Measurements from ENCODE around the gene TREML4. TPM values are rescaled to one million over a fixed set of nuclear protein-coding genes. Genes with fewer than 3 reads are reported as not detected.

The TREML4 gene
- total RNA-seq, 2 donors from 2014 or later: not detected

DNA sequence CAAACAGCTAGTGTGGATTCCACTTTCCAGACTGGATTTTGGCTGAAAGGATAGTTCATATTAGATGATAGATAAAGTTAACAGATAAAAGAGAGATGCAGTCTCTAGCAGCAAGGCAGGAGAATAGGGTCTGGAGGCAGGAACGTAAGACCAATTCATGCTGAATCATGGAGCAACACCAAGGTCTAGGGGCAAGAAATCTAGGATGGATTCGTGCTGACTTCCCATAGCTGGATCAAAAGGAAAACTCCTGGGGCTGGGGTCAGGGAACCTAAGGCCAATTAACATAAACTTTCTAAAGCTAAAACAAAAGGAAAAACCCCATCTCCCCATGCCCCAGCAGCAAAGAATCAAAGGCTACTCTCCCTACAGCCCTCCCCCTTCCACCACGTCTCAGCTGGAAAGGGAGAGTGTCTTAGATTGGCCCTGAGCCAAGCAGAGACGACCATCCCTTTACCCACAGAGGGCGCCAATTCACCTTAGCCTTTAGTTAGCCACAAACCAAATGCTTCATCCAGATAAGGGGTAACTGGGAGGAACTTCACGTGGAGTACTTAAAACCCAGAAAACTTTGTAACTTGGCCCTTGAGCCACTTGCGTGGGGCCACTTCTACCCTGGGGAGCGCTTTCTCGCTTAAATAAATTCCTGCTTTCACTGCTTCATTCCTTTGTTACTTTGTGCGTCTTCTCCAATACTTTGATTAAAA lies 50.7 kb downstream of the TREML4 start:
- H3K9me3 ChIP-seq: no peaks in the 10 kb centered on the region

DNA sequence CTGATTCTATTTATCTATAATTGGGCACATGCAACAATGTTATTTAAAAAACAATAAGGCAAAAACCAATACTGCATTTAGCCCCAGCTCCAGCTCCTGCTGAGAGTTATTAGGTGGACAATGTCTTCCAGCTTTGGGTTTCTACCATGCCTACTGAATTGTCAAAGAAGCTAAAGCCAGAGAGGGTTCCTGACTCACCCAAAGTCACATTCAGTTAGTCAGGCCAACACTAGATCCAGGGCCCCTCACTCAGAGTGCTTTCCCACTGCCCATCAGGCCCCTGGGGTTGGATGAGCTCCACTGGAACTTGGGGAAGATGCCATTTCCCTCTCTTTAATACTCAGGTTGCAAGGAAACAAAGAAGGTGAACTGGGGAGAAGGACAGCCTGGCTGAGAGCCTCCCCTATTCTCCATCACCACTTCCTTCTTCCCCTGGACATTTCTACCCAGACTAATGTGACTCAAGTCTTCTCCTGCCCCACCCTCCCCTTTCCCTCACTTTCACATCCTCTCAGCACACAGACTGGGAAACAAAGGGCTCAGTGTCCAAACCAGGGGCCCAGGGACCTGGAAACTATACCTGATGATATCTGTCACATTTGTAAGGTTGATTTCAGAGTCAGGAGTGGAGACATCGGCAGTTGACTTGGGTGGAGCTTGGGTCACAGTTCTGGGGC lies 52.4 kb downstream of the TREML4 start:
- Histone ChIP-seq H3K4me1 (no peaks in the 10 kb centered on the region), H3K4me3 (no peak overlapping the region), H3K27me3 (no peaks in the 10 kb centered on the region), H3K36me3 (no peaks in the 10 kb centered on the region), H3K27ac (no peak overlapping the region), H3K9ac (ENCODE audit: low read depth in 2 of 2, low read length in 2 of 2) (no peak overlapping the region), H3K9me3 (no peaks in the 10 kb centered on the region)
- intact Hi-C loops (cut with DNase I): no loop called here
- DNase-seq: no peak
- TF ChIP-seq, protein P1, sequence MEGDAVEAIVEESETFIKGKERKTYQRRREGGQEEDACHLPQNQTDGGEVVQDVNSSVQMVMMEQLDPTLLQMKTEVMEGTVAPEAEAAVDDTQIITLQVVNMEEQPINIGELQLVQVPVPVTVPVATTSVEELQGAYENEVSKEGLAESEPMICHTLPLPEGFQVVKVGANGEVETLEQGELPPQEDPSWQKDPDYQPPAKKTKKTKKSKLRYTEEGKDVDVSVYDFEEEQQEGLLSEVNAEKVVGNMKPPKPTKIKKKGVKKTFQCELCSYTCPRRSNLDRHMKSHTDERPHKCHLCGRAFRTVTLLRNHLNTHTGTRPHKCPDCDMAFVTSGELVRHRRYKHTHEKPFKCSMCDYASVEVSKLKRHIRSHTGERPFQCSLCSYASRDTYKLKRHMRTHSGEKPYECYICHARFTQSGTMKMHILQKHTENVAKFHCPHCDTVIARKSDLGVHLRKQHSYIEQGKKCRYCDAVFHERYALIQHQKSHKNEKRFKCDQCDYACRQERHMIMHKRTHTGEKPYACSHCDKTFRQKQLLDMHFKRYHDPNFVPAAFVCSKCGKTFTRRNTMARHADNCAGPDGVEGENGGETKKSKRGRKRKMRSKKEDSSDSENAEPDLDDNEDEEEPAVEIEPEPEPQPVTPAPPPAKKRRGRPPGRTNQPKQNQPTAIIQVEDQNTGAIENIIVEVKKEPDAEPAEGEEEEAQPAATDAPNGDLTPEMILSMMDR (IDR thresholded peaks at IDR 0.05): no peak

More for the DNA sequence above, 50.7 kb downstream of the TREML4 start:
- H3K27ac ChIP-seq: no peak overlapping the region
- TF ChIP-seq, protein P1 (IDR thresholded peaks at IDR 0.05): peak; percentile 33
- DNase-seq: peak; percentile 59
- no peaks in the 10 kb centered on the region for H3K36me3 ChIP-seq
- H3K27me3 ChIP-seq: no peaks in the 10 kb centered on the region
- no peak overlapping the region for H3K4me3 ChIP-seq
- H3K4me1 ChIP-seq: no peaks in the 10 kb centered on the region
- intact Hi-C loops (cut with DNase I): no loop called here
- no peak overlapping the region for H3K9ac ChIP-seq (ENCODE audit: low read depth in 2 of 2, low read length in 2 of 2)

DNA sequence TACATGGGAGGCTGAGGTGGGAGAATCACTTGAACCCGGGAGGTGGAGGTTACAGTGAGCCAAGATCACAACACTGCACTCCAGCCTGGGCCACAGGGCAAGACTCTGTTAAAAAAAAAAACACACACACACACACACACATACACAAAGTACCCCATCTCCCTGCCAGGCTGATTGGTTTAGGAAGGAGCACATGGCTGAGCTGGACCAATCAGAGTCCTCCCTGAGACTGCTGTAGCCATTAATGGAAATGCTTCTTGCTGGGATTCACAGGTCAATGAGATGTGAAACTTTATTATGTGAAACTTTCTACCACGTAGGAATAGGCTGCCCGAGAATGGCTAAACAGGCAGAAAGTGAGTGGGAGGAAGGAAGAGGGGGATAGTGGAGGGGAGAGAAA lies 55.5 kb downstream of the TREML4 start:
- no peak for DNase-seq
- Histone ChIP-seq H3K36me3 (no peaks in the 10 kb centered on the region), H3K4me3 (no peak overlapping the region), H3K27me3 (no peaks in the 10 kb centered on the region), H3K27ac (no peak overlapping the region), H3K9ac (ENCODE audit: low read depth in 2 of 2, low read length in 2 of 2) (no peak overlapping the region), H3K4me1 (no peaks in the 10 kb centered on the region), H3K9me3 (no peaks in the 10 kb centered on the region)
- TF ChIP-seq, protein P1 (IDR thresholded peaks at IDR 0.05): no peak
- intact Hi-C loops (cut with DNase I): no loop called here

DNA sequence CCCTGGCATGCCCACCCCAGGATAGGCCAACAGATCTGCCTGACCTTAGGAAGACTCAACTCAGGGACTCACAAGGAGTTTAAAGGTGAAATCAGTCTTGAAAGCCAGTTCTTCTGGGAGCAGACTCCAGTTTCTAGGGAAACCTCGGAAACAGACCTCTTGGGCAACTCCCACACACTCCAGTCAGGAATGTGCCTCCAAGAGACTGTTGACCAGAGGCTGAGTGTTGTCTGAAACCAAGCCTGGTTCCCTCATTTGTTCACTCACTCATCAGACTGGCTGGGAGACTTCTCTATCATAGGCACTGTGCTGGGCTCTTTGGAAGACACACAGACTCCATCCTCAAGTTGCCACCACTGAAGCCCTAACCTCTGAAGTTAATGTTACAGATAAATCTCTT lies 56.6 kb downstream of the TREML4 start:
- TF ChIP-seq, protein P1 (IDR thresholded peaks at IDR 0.05): no peak
- H3K9ac ChIP-seq (ENCODE audit: low read depth in 2 of 2, low read length in 2 of 2): no peak overlapping the region
- intact Hi-C loops (cut with DNase I): no loop called here
- no peaks in the 10 kb centered on the region for H3K4me1 ChIP-seq
- H3K36me3 ChIP-seq: no peaks in the 10 kb centered on the region
- H3K27me3 ChIP-seq: no peaks in the 10 kb centered on the region
- DNase-seq: no peak
- no peaks in the 10 kb centered on the region for H3K9me3 ChIP-seq
- H3K27ac ChIP-seq: no peak overlapping the region
- no peak overlapping the region for H3K4me3 ChIP-seq

DNA sequence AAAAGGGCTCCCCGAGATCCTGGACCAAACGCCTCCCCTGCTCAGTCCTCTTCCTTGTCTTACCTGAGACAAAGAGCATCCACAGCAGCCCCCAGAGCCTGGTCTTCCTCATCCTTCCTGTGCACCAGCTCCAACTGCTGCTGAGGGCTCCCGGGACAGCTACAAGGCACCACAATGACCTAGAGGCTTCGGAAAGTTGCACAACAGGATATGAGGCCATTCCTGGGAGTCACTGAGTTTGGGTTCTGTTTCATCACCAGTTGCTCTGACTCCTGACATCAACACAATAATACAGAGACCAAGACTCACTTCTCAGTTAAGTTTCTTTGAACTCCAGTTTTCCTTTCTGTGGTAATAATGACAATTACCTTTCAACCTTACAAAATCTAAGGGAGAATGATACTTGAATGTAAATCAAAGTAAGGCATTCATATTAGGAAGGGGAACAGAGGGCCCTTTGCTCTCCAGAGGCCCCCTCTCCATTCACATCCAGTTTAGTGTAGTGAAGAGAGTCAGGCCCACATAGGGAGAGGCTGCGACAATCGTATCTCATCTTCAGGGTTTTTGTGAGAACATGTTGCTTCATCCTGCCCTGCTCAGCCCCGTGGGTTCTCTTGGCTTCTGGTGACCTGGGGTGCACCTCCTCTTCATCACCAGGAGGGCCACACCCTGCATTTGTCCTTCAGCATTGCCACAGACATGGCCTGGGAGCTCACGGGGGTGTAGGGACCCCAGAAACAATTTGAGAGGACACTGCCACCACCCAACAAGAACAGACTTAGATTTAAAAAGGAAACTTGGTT lies 58.6 kb downstream of the TREML4 start, which contains the start of gene TREM1:
TSS of gene TREM1 (minus strand) at position 139 of the 803 bp plus-strand sequence. CDS start at position 112, 27 bp downstream.
- intact Hi-C loops (cut with DNase I): no loop called here
- Histone ChIP-seq H3K27ac (no peak within 1 kb of the TSS), H3K36me3 (no peaks in the 10 kb centered on the region), H3K9ac (ENCODE audit: low read depth in 2 of 2, low read length in 2 of 2) (no peak within 1 kb of the TSS), H3K27me3 (no peaks in the 10 kb centered on the region), H3K4me1 (no peaks in the 10 kb centered on the region), H3K4me3 (no peak within 1 kb of the TSS), H3K9me3 (no peaks in the 10 kb centered on the region)
- TF ChIP-seq, protein P1 (IDR thresholded peaks at IDR 0.05): no peak
- DNase-seq: no peak

All from colonic mucosa (tissue), 4 donors.